Cortex of kidney (tissue), 1 donor: ENCODE data around the gene PHF13.
"Not testable (repeated sequence)": the region's sequence is repeated elsewhere in the genome, so short reads cannot be mapped to it uniquely, and the experiment has no call there.

Source experiments
- DNase-seq: peaks from one replicate; lab custom pipeline; 2025; lab: John Stamatoyannopoulos, UW

Gene PHF13

DNA sequence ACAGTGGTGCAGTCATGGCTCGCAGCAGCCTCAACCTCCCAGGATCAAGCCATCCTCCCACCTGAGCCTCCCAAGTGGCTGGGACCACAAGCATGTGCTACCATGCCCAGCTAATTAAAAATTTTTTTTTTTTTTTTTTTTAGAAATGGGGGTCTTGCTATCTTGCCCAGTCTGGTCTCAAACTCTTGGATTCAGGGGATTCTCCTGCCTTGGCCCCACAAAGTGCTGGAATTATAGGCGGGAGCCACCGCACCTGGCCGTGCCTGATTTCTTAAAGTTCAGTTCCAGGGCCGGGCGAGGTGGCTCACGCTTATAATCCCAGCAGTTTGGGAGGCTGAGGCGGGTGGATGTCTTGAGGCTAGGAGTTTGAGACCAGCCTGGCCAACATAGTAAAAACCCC lies 17.5 kb downstream of the PHF13 start:
- DNase-seq = no peak

DNA sequence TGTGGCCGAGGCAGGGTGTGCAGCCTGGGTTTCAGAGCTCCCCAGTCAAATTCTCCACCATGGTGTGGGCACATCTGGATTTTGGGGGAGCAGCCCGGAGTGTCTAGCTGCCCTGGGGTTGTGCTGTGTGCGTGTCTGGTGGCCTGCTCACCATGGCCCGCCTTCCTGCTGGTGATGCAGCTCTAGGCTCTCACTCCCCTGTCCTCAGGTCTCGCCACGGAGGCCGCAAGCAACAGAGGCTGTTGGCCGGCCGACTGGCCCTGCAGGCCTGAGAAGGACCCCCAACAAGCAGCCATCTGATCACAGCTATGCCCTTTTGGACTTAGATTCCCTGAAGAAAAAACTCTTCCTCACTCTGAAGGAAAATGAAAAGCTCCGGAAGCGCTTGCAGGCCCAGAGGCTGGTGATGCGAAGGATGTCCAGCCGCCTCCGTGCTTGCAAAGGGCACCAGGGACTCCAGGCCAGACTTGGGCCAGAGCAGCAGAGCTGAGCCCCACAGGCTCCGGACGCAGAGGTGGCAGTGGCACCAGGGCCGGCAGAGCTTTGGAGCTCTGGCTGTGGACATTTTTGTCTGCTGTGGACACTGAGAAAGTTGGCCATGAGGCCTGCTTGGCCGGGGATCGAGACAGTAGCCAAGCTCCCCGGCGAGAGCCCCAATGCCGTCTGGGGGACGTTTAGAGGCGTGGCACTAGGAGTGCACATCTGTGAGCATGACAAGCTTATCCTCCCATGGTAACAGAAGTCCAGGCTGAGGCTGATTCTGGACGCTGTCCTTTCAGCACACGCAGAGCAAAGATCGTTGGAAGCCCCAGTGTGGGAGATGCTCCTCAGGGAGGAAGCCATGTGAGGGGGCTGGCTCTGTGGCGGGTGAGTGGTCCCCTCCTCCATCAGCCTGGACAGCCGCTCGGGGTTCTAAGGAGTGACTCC lies 19.3 kb downstream of the PHF13 start:
- DNase-seq = no peak

DNA sequence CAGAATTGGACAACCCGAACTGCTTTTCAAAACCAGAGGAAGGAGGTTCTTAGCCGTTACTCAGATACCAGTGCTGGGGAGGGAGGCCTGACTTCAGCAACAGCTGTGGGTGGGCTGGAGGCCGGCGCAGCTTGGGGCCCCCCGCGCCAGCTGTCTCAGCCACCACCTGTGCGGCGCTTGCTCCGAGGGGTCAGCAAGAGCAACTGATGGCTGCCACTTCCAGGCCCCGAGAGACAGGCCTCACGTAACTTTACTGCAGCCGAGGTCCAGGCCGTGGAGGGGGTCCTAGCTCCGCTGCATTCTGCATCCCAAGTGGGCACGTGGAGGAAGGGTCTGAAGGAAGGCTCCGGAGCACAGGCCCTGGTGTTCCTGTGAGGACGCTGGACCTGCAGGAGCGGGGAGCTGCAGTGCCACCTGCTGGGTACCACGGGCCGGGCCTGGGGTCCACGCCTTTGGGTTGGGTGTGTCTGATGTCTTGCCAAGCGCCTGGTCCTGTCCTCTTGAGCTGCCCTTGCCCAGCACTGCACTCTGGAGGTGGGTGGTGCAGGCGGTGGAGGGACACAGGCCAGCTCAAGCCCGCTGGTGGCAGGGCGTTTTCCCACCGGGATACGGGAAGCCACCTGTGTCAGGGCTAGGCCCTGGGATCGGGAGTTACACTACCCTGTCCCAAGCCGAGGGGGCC lies 21.0 kb downstream of the PHF13 start:
- DNase-seq = no peak

- no peak for DNase-seq
Observed at GRCh38 chr1:6635161-6635909, 21.8 kb downstream of the PHF13 start.

GRCh38 chr1:6635910-6636760 lies 22.6 kb downstream of the PHF13 start:
- DNase-seq = no peak

GRCh38 chr1:6636778-6637177 lies 23.2 kb downstream of the PHF13 start:
- not testable (repeated sequence) for DNase-seq

DNA sequence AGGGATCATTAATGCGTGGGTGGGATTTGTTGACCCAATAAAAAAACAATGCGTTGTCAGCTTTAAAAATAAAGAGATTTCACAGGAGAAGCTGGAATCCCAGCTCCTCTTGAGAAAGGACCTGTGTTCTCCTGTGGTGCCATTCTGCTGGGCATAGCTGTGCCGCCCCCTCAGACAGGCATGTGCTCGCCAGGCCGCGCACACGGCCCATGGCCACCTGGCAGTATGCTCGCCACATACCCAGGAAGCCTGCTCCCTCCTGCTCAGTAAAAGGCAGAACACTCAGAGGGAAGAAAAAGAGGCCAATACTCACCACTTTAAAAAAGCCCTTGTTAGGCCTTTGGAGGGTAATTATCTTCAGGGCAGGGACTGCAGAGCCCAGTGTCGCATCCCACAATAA lies 24.2 kb downstream of the PHF13 start:
- DNase-seq = no peak

DNA sequence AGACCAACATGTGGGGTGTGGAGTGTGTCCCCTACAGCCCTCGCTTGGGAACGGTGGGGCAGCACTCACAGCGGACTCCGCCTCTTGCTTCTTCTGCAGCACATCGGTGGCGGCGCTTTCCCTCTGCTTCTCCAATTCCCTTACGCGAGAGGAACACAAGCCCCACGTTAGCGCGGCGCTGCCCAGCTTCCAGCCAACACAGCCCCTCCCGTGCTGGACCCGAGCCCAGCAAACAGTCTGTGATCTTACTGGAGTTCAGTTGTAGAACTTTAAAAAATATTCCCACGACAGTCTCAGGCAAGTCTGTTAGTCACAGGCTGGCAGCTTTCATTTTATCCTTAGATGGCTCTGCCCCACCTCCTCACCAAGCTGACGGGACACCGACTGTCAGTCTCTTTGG lies 24.7 kb downstream of the PHF13 start:
- DNase-seq = no peak

DNA sequence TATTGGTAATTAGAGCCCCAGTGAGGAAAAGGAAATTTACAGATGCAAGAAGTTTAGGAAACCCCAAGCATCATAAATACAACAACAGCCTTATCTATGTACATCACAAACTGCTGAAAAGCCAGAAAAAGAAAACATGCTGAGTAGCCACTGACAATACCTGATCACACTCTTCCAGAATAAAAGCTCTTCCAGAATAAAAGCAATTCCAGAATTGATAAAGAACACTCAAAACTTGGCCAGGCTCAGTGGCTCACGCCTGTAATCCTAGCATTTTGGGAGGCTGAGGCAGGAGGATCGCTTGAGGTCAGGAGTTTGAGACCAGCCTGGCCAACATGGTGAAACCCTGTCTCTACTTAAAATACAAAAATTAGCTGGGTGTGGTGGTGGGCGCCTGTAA lies 27.3 kb downstream of the PHF13 start:
- not testable (repeated sequence) for DNase-seq

DNA sequence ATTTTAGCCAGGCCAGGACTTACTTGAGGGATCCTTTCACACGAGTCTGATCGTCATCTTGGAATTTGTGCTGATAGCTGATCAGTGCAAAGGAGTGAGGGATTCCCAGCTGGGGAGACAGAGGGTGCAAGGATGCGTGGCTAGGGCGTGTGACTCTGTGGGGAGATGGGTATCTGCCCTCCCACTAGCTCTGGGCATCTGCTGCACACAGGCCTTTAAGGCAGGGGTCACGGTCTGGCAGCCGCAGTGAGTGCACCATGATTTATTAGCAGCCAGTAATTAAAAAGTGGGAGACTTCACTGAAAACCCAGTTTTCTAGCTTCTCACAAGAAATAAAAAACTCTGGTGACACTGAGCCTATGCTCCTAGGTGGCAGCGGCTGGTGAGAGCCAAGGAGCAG lies 31.5 kb downstream of the PHF13 start:
- DNase-seq = no peak

GRCh38 chr1:6646499-6647148 lies 33.1 kb downstream of the PHF13 start:
- DNase-seq = no peak

DNA sequence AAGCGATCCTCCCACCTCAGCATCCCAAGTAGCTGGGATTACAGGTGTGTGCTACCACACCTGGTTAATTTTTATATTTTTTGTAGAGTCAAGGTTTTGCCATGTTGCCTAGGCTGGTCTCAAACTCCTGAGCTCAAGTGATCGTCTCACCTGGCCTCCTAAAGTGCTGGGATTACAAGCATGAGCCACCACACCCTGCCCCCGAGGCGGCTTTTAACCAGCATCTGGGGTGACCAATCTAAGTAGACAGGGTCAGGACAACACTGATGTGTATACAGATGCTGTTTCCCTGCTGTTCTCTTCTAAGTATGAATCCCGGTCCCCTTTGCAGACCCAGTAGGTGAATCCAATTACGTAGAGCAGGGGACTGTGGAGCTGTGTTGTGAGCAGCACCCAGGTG lies 35.0 kb downstream of the PHF13 start:
- DNase-seq = no peak

DNA sequence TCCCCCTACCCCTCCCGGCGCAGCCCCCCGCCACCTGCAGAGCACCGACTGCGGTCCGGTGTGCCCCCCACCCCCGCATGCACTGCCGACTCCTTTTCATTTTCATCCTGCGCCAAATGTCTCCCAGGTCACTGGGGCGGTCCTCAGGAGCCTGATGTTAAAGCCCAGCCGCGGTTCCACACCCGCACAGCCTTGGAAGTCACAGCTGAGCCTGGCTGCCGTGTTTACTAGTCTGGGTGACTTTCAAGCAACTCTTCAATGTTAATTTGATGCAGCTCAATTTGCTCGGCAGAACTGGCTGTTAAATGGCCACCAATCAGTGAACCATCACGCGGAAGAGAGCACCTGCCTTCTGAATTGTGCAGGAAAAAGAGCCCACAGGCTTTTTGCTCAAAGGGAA lies 38.4 kb downstream of the PHF13 start:
- DNase-seq = no peak

DNA sequence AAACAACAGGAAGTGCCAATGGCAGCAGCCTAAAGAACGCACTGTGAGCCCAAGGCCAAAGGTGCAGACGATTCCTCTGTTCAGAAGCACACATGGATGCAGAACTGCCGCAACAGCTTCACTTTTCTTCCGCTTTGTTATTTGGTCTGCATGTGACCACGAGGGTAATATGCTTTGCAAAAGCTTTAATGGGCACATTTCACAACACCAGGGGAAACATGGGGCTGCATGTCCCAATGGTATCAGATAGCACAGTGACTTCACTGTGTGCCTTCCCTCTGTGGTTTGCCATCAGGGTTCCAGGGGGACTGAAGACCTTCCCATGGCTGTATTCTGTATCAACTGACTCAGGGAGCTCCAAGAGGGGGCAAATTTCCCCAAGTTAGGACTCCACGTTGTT lies 39.5 kb downstream of the PHF13 start:
- DNase-seq = no peak

- no peak for DNase-seq
Observed at GRCh38 chr1:6653436-6654290, 40.1 kb downstream of the PHF13 start.

DNA sequence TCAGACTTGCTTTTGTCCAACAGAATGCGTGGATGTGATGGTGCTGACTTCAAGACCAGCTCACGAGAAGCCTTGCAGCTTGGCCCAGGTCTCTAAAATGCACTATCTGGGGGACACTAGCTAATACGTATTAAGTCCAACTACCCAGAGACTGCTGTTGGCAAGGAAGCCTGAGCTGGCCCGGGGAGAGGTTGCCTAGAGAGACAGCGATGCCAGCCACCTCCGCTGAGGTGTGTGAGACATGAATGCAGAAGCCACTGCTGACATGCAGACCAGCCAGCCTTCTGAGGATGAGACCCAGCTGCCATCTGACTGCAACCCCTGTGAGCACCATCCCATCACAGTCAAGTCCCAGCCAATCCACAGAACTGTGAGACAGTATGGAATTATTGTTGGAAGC lies 43.6 kb downstream of the PHF13 start:
- no peak for DNase-seq

DNA sequence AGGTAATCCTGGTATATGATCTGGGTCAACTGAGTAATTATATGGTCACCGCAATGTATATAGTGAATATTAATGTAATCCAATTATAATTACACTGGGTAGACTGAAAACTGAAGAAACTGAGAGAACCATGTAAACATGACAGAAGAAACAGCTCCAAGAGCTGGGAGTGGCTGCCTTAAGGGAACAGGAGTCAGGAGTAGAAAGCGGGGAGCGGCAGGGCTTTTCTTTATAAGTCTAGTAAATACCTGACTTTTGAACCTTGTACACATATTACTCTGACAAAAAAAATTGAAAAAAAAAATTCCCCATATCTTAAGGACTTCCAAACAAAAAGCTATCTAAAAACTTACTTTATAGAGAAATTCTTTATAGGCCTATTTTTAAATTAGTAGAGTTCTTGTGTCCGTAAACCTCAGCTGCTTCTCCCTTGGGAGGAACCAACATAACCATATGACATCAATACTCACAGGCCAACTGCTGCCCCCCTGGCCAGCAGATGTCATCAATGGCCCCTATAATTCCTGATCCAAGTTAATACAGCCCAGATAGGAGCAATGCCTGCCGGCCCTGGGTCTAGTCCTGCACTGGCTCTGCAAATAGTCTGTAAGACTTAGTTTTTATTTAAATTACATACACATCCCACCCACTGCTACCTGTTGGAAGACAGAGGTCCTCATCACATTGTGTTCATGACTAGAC lies 45.0 kb downstream of the PHF13 start:
- no peak for DNase-seq

- no peak for DNase-seq
Observed at GRCh38 chr1:6660415-6661049, 47.0 kb downstream of the PHF13 start.

GRCh38 chr1:6662468-6662867 lies 48.9 kb downstream of the PHF13 start:
- not testable (repeated sequence) for DNase-seq
